SU-DHL-6 (cell line): ENCODE measurements around the gene ASTN2.

Experiments used
- CTCF ChIP-seq: fragments of 200-600 bp; sonication (generic); IDR thresholded peaks from one replicate; pipeline ENCODE4 v1.5.1; 2017; ENCODE audit warnings: antibody characterized with exemption, mild to moderate bottlenecking, low read length, moderate library complexity; ENCODE audit not compliant: insufficient read depth, poor library complexity, severe bottlenecking
- EZH2phosphoT487 ChIP-seq: fragments of 200-600 bp; sonication (generic), shearing (Covaris generic); conservative IDR thresholded peaks from 2 replicates; pipeline ENCODE4 v1.6.1; 2018; ENCODE audit warnings: mild to moderate bottlenecking, antibody characterized with exemption, low read length, moderate library complexity, mixed read lengths

- TF ChIP-seq CTCF (no peak), EZH2phosphoT487 (no peak)
Measured at GRCh38 chr9:116395699-116396037, 1019.2 kb downstream of the ASTN2 start.
